H1 (cell line): ENCODE results near the gene CROCC2. TPM values are rescaled to one million over a fixed set of nuclear protein-coding genes. Genes with fewer than 3 reads are reported as not detected.

Experiments used
- BCL11A ChIP-seq, 2 experiments: IDR thresholded peaks; one replicate each; pipeline ENCODE4 v1.6.1; 2011; ENCODE audit warnings: low read depth in 2 of 2, low read length in 2 of 2, mild to moderate bottlenecking in 2 of 2
- CHD2 ChIP-seq: IDR thresholded peaks from 2 replicates; pipeline ENCODE4 v1.6.1; 2012; ENCODE audit warnings: low read length, improper control_type of control experiment
- SIX5 ChIP-seq: IDR thresholded peaks from 2 replicates; pipeline ENCODE4 v1.6.1; 2011; ENCODE audit warnings: mild to moderate bottlenecking, low read depth, low read length
- polyA plus RNA-seq, 7 experiments: library from polyadenylated mRNA; depleted of rRNA in 3 of 7; stranded (reverse) in 5 of 7; unstranded in 2 of 7; fragments of >200 nt in 5 of 7; fragments of 200-250 nt in 2 of 7; gene quantifications; 1 replicate in 5 of 7; 2 replicates in 1 of 7; 4 replicates in 1 of 7; pipeline versions ENCODE4 v1.2.1 to v1.2.3, GENCODE V29; 2011 to 2013; ENCODE audit warnings: missing spikeins in 2 of 7, mixed read lengths in 2 of 7
- total RNA-seq: library from RNA; stranded (reverse); fragmentation: NEBNext Ultra II Directional; extraction: Animal tissue kit (Norgen Biotek cat#: 25700); gene quantifications from 2 replicates; pipeline ENCODE4 v1.2.1, GENCODE V29; 2021
- TF ChIP-seq, protein P1 (sequence below): fragments of 300-600 bp; sonication (generic); IDR thresholded peaks from 2 replicates; pipeline ENCODE4 v1.7.1; 2012; ENCODE audit warnings: low read length, moderate library complexity, mild to moderate bottlenecking, inconsistent platforms; ENCODE audit not compliant: insufficient replicate concordance

The CROCC2 gene
- total and polyA plus RNA-seq, 2 of the 8 experiments (the other 6 are each of a cell fraction or from before 2014, with no cell fraction given), result not detected

DNA sequence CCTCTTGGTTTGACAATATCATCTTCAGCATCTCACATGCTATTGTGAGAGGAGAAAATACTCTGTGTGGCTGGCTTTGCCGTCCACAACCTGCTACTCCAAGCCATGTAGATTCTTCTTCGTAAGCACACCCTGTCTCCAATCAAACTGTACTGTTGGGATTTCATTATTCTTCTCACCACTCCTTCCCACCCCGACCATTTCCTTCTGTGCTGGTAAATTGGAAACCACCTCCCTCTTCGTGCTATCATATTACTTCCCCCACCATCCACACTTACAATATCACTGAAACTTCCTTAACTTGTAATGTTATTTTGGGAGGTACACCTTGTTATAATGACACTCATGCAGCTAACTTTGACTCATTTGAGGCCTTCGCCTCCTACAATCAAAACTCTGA is 40.7 kb upstream of the CROCC2 start (continued):
- TF ChIP-seq, protein P1, sequence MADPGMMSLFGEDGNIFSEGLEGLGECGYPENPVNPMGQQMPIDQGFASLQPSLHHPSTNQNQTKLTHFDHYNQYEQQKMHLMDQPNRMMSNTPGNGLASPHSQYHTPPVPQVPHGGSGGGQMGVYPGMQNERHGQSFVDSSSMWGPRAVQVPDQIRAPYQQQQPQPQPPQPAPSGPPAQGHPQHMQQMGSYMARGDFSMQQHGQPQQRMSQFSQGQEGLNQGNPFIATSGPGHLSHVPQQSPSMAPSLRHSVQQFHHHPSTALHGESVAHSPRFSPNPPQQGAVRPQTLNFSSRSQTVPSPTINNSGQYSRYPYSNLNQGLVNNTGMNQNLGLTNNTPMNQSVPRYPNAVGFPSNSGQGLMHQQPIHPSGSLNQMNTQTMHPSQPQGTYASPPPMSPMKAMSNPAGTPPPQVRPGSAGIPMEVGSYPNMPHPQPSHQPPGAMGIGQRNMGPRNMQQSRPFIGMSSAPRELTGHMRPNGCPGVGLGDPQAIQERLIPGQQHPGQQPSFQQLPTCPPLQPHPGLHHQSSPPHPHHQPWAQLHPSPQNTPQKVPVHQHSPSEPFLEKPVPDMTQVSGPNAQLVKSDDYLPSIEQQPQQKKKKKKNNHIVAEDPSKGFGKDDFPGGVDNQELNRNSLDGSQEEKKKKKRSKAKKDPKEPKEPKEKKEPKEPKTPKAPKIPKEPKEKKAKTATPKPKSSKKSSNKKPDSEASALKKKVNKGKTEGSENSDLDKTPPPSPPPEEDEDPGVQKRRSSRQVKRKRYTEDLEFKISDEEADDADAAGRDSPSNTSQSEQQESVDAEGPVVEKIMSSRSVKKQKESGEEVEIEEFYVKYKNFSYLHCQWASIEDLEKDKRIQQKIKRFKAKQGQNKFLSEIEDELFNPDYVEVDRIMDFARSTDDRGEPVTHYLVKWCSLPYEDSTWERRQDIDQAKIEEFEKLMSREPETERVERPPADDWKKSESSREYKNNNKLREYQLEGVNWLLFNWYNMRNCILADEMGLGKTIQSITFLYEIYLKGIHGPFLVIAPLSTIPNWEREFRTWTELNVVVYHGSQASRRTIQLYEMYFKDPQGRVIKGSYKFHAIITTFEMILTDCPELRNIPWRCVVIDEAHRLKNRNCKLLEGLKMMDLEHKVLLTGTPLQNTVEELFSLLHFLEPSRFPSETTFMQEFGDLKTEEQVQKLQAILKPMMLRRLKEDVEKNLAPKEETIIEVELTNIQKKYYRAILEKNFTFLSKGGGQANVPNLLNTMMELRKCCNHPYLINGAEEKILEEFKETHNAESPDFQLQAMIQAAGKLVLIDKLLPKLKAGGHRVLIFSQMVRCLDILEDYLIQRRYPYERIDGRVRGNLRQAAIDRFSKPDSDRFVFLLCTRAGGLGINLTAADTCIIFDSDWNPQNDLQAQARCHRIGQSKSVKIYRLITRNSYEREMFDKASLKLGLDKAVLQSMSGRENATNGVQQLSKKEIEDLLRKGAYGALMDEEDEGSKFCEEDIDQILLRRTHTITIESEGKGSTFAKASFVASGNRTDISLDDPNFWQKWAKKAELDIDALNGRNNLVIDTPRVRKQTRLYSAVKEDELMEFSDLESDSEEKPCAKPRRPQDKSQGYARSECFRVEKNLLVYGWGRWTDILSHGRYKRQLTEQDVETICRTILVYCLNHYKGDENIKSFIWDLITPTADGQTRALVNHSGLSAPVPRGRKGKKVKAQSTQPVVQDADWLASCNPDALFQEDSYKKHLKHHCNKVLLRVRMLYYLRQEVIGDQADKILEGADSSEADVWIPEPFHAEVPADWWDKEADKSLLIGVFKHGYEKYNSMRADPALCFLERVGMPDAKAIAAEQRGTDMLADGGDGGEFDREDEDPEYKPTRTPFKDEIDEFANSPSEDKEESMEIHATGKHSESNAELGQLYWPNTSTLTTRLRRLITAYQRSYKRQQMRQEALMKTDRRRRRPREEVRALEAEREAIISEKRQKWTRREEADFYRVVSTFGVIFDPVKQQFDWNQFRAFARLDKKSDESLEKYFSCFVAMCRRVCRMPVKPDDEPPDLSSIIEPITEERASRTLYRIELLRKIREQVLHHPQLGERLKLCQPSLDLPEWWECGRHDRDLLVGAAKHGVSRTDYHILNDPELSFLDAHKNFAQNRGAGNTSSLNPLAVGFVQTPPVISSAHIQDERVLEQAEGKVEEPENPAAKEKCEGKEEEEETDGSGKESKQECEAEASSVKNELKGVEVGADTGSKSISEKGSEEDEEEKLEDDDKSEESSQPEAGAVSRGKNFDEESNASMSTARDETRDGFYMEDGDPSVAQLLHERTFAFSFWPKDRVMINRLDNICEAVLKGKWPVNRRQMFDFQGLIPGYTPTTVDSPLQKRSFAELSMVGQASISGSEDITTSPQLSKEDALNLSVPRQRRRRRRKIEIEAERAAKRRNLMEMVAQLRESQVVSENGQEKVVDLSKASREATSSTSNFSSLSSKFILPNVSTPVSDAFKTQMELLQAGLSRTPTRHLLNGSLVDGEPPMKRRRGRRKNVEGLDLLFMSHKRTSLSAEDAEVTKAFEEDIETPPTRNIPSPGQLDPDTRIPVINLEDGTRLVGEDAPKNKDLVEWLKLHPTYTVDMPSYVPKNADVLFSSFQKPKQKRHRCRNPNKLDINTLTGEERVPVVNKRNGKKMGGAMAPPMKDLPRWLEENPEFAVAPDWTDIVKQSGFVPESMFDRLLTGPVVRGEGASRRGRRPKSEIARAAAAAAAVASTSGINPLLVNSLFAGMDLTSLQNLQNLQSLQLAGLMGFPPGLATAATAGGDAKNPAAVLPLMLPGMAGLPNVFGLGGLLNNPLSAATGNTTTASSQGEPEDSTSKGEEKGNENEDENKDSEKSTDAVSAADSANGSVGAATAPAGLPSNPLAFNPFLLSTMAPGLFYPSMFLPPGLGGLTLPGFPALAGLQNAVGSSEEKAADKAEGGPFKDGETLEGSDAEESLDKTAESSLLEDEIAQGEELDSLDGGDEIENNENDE, result no peak
- TF ChIP-seq CHD2, result no peak
- no peak for TF ChIP-seq SIX5
- no peak for TF ChIP-seq BCL11A (IDR thresholded peaks at IDR 0.05; ENCODE audit: low read depth in 2 of 2, low read length in 2 of 2)
